Measurements from ENCODE around the gene RAB12. TPM values are rescaled to one million over a fixed set of nuclear protein-coding genes. Genes with fewer than 3 reads are reported as not detected.

RAB12 gene, protein sequence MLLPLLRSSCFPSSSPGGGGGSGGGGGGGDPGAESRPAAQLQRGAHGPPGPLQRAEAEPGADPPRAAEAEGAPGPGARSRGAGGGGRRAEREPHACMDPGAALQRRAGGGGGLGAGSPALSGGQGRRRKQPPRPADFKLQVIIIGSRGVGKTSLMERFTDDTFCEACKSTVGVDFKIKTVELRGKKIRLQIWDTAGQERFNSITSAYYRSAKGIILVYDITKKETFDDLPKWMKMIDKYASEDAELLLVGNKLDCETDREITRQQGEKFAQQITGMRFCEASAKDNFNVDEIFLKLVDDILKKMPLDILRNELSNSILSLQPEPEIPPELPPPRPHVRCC
- total RNA-seq (10 to 100 TPM; 20.7 to 20.8 TPM), polyA plus RNA-seq (under 1 TPM; 0.11 to 0.36 TPM)

DNA sequence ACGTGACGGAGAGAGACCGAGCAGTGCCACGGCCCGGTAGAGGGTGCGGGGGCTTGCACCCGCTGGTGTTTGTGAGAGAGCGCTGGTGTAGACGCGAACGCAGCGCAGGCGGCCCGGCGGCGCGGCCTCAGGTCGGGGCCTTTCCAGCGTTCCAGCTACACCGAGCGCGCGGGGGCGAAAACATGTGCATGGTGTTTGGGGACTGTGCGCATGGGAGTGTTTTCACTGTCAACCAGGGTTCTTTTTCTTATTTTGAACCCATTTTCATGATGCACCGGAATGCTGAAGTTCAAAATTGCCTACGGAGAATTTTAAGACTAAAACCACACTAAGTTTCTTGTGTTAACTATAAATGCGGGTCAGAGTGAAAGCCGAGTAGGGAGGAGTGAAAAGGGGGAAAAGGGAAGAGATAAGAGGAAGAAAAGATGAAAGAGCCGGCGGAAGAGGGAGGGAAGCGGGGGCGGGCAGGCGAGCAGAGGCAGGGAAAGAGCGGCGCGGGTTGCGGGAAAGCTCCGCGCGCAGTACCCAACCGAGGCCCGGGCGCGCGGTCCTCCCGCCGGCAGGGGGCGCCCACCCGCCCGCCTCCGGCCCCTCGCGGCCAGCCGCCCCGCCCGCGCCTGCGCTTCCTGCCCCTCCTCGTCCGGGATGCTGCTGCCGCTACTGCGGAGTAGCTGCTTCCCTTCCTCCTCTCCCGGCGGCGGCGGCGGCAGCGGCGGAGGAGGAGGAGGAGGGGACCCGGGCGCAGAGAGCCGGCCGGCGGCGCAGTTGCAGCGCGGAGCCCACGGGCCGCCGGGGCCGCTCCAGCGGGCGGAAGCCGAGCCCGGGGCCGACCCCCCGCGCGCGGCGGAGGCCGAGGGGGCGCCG, at the start of gene RAB12:
RAB12 (plus strand) TSS at position 643 of the 864 bp plus-strand sequence; CDS start at position 646, 3 bp downstream.
- no peaks in the 10 kb centered on the region for H3K9me3 ChIP-seq (ENCODE audit: control insufficient read depth in 1 of 2, low read length in 2 of 2)
- no peaks in the 10 kb centered on the region for H3K36me3 ChIP-seq (ENCODE audit: insufficient read depth, low read length)
- peaks cover 1% of the 10 kb centered on the region for H3K27me3 ChIP-seq (ENCODE audit: insufficient read depth, low read length)
- peak; percentile 84 to 87 (median 85) for DNase-seq
- Mint-ChIP-seq H3K27me3 (peaks cover 3 to 4% of the 10 kb centered on the region in 2 donors), H3K4me1 (peaks cover 33 to 54% (median 44%) of the 10 kb centered on the region in 4 donors), H3K4me3 (peak within 1 kb of the TSS; percentile 90 to 96 (median 92)), H3K27ac (peak within 1 kb of the TSS; percentile 84 to 96 (median 93)), H3K9me3 (peaks cover 0 to 2% (median 0%) of the 10 kb centered on the region in 8 donors), H3K36me3 (peaks cover 0 to 23% of the 10 kb centered on the region in 2 donors)
- peak within 1 kb of the TSS; percentile 83 to 89 for H3K4me3 ChIP-seq (ENCODE audit: low read length in 2 of 2)
- peaks cover 45% of the 10 kb centered on the region for H3K4me1 ChIP-seq (ENCODE audit: insufficient read depth, low read length)
- intact Hi-C loops (cut with micrococcal nuclease), result loop anchor here (2.0 to 10.0 kb wide), 4 partner anchors 96 to 1304 kb away; partner anchors contain the start of genes MTCL1 and PPP4R1
- CTCF ChIA-PET (ENCODE audit: partially characterized antibody), result interaction anchor here (1.2 to 2.0 kb wide), 3 partner anchors 8 to 16 kb away, joined by 5 to 7 read pairs (median 6); no protein-coding TSS in a partner anchor
- H3K27ac ChIP-seq (ENCODE audit: low read depth, low read length), result peak within 1 kb of the TSS; percentile 71
- POLR2A ChIA-PET (ENCODE audit: partially characterized antibody), result interaction anchor here (0.8 to 1.6 kb wide), 5 partner anchors 95 to 1917 kb away, joined by 3 to 4 read pairs (median 3); partner anchors contain the start of gene NAPG

DNA sequence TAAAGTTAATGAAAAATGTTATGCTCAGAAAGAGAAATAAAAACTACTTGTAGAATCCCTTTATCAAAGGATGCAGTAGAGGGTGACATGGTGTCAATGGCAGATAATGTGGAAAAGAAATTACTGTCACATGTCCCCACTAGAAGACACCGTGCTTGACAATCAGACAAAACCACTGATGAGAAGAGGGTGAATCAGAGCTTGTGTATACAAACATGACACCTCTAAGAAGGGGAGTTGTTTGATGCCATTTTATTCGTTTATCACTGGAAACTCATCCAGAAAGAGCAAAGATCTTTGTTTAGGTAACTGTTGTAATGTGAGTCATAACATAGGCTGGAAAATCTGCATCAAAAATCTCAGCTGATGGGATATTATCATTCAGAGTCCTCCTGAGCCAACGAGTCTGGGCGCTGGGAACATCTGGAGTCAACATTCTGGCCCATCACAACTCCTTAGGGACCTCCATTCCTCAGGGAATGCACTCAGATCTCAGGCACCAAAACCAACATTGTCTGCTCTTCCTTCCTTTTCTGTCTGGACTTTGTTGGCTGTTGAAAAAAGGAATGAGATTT, 49.5 kb upstream of the RAB12 start:
- H3K4me3 Mint-ChIP-seq, result no peak overlapping the region
- Histone ChIP-seq H3K36me3 (ENCODE audit: insufficient read depth, low read length) (no peaks in the 10 kb centered on the region), H3K4me1 (ENCODE audit: insufficient read depth, low read length) (no peaks in the 10 kb centered on the region), H3K9me3 (ENCODE audit: control insufficient read depth in 1 of 2, low read length in 2 of 2) (no peaks in the 10 kb centered on the region), H3K27me3 (ENCODE audit: insufficient read depth, low read length) (no peaks in the 10 kb centered on the region), H3K4me3 (ENCODE audit: low read length in 2 of 2) (no peak overlapping the region), H3K27ac (ENCODE audit: low read depth, low read length) (no peak overlapping the region)
- no peaks in the 10 kb centered on the region for H3K36me3 Mint-ChIP-seq
- no peaks in the 10 kb centered on the region for H3K9me3 Mint-ChIP-seq
- no peak overlapping the region for H3K27ac Mint-ChIP-seq
- H3K4me1 Mint-ChIP-seq, result no peaks in the 10 kb centered on the region
- H3K27me3 Mint-ChIP-seq, result peaks cover 0 to 5% of the 10 kb centered on the region in 2 donors
- intact Hi-C loops (cut with micrococcal nuclease), result no loop called here
- DNase-seq, result no peak
- CTCF ChIA-PET (ENCODE audit: partially characterized antibody), result no interaction called here
- POLR2A ChIA-PET (ENCODE audit: partially characterized antibody), result no interaction called here

DNA sequence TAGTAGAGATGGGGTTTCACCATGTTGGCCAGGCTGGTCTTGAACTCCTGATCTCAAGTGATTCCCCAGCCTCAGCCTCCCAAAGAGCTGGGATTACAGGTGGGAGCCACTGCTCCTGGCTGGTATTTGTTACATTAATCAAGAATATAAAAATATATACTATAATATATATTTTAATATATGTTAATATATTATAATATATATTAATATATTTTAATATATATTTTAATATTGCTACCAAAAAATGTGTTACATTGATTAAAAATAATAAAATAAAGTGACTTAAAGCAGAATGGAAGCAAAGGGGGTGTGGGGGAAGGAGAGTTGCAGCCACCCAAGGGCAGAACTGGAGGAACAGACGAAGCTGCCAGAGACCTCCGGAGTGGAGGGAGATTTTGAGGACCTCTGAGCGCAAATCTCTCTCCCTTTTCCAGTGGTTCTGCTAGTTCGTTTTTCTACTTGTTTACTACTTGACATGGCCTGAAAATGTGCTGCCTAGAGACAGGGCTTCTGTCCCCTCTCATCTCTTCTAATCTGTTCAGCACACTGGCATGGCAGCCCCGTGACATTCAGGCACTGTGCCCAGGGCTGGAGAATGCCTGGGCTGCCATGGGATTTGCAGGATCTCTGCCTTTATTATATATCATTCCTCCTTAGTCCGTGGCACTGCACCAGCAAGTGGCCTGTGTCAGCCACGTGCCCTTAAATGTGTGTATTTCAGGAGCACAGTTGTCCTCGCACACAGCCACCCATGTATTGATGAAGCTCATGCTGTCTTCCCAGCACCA, 47.9 kb upstream of the RAB12 start:
- intact Hi-C loops (cut with micrococcal nuclease), result no loop called here
- Histone ChIP-seq H3K27me3 (ENCODE audit: insufficient read depth, low read length) (no peaks in the 10 kb centered on the region), H3K4me3 (ENCODE audit: low read length in 2 of 2) (no peak overlapping the region), H3K9me3 (ENCODE audit: control insufficient read depth in 1 of 2, low read length in 2 of 2) (no peaks in the 10 kb centered on the region), H3K36me3 (ENCODE audit: insufficient read depth, low read length) (no peaks in the 10 kb centered on the region), H3K27ac (ENCODE audit: low read depth, low read length) (no peak overlapping the region), H3K4me1 (ENCODE audit: insufficient read depth, low read length) (no peaks in the 10 kb centered on the region)
- Mint-ChIP-seq H3K36me3 (no peaks in the 10 kb centered on the region), H3K27me3 (peaks cover 0 to 5% of the 10 kb centered on the region in 2 donors), H3K27ac (no peak overlapping the region), H3K9me3 (no peaks in the 10 kb centered on the region), H3K4me1 (no peaks in the 10 kb centered on the region), H3K4me3 (no peak overlapping the region)
- no peak for DNase-seq
- ChIA-PET CTCF (ENCODE audit: partially characterized antibody) (no interaction called here), POLR2A (ENCODE audit: partially characterized antibody) (interaction anchor here (0.6 kb wide), 1 partner anchor 855 kb away, joined by 3 read pairs; no protein-coding TSS in a partner anchor)

DNA sequence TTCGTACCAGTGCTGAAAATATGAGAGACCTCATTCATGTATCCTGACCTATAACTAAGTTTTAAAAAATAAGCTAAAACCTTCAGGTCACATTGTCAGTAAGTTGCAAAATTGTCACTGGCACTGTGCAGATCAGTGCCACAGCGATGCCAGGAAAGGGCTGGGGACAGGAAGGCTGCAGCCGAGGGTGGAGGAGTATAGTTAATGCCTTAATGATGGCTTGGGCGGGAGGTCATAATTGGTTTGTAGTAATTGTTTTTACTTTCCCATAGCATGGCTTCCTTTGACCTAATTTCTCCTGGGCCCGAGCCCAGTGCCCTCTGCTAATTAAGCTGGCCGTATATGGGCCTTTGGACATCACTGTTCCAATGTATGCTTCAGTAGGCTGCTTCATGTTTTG, 47.2 kb upstream of the RAB12 start:
- Histone ChIP-seq H3K4me3 (ENCODE audit: low read length in 2 of 2) (no peak overlapping the region), H3K36me3 (ENCODE audit: insufficient read depth, low read length) (no peaks in the 10 kb centered on the region), H3K9me3 (ENCODE audit: control insufficient read depth in 1 of 2, low read length in 2 of 2) (no peaks in the 10 kb centered on the region), H3K27ac (ENCODE audit: low read depth, low read length) (no peak overlapping the region), H3K4me1 (ENCODE audit: insufficient read depth, low read length) (no peaks in the 10 kb centered on the region), H3K27me3 (ENCODE audit: insufficient read depth, low read length) (no peaks in the 10 kb centered on the region)
- H3K4me3 Mint-ChIP-seq, result no peak overlapping the region
- POLR2A ChIA-PET (ENCODE audit: partially characterized antibody), result no interaction called here
- H3K27ac Mint-ChIP-seq, result no peak overlapping the region
- DNase-seq, result no peak
- no peaks in the 10 kb centered on the region for H3K36me3 Mint-ChIP-seq
- CTCF ChIA-PET (ENCODE audit: partially characterized antibody), result no interaction called here
- H3K4me1 Mint-ChIP-seq, result no peaks in the 10 kb centered on the region
- peaks cover 0 to 5% of the 10 kb centered on the region in 2 donors for H3K27me3 Mint-ChIP-seq
- intact Hi-C loops (cut with micrococcal nuclease), result no loop called here
- H3K9me3 Mint-ChIP-seq, result no peaks in the 10 kb centered on the region

DNA sequence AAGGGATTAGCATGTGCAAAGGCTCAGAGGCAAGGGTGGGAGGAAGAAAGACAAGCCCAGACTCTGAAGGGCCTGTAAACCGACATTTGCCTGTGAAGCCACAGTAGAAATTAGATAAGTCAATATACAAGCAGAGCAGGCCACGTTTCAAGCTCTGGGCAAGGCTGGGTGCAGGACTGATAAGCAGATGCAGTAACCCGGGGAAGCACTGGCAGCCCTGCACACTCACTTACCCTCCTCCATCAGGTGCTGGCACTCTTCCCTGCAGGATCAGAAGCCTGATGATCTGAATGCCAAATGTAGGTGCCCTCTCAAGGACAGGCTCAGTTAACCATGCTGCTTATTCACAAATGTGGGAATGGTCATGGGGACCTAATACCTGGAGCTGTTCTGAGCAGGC, 46.3 kb upstream of the RAB12 start:
- Mint-ChIP-seq H3K36me3 (no peaks in the 10 kb centered on the region), H3K4me3 (no peak overlapping the region), H3K27me3 (peaks cover 0 to 3% of the 10 kb centered on the region in 2 donors), H3K27ac (no peak overlapping the region), H3K4me1 (no peaks in the 10 kb centered on the region), H3K9me3 (no peaks in the 10 kb centered on the region)
- CTCF ChIA-PET (ENCODE audit: partially characterized antibody), result no interaction called here
- intact Hi-C loops (cut with micrococcal nuclease), result no loop called here
- POLR2A ChIA-PET (ENCODE audit: partially characterized antibody), result no interaction called here
- H3K27ac ChIP-seq (ENCODE audit: low read depth, low read length), result no peak overlapping the region
- H3K4me1 ChIP-seq (ENCODE audit: insufficient read depth, low read length), result no peaks in the 10 kb centered on the region
- no peak for DNase-seq
- no peaks in the 10 kb centered on the region for H3K27me3 ChIP-seq (ENCODE audit: insufficient read depth, low read length)
- no peaks in the 10 kb centered on the region for H3K36me3 ChIP-seq (ENCODE audit: insufficient read depth, low read length)
- H3K9me3 ChIP-seq (ENCODE audit: control insufficient read depth in 1 of 2, low read length in 2 of 2), result no peaks in the 10 kb centered on the region
- H3K4me3 ChIP-seq (ENCODE audit: low read length in 2 of 2), result no peak overlapping the region

DNA sequence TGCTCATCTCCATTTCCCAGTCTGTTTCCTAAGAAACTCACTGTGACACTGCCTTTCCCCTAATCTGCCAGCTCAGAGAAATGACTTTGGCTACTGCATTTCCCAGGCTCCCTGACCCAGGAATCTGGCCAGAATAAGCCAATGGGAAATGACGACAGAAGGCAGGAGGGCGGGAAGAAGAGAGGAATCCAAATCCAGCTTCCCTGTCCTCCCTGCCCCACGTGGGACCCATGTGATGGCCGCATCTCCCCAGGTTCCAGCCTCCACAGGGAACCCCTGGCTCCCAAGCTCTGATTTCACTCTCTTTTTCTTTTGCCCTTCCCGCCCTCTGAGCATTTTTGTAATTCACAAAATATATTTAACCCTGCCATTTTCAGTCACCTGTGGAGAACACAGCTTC, 37.8 kb upstream of the RAB12 start:
- Mint-ChIP-seq H3K4me3 (no peak overlapping the region), H3K27me3 (peaks cover 3 to 6% of the 10 kb centered on the region in 2 donors), H3K9me3 (peaks cover 0 to 7% (median 0%) of the 10 kb centered on the region in 8 donors), H3K4me1 (no peaks in the 10 kb centered on the region), H3K36me3 (no peaks in the 10 kb centered on the region), H3K27ac (no peak overlapping the region)
- CTCF ChIA-PET (ENCODE audit: partially characterized antibody), result no interaction called here
- Histone ChIP-seq H3K36me3 (ENCODE audit: insufficient read depth, low read length) (no peaks in the 10 kb centered on the region), H3K27me3 (ENCODE audit: insufficient read depth, low read length) (no peaks in the 10 kb centered on the region), H3K9me3 (ENCODE audit: control insufficient read depth in 1 of 2, low read length in 2 of 2) (no peaks in the 10 kb centered on the region), H3K4me3 (ENCODE audit: low read length in 2 of 2) (no peak overlapping the region), H3K27ac (ENCODE audit: low read depth, low read length) (no peak overlapping the region), H3K4me1 (ENCODE audit: insufficient read depth, low read length) (no peaks in the 10 kb centered on the region)
- intact Hi-C loops (cut with micrococcal nuclease), result no loop called here
- POLR2A ChIA-PET (ENCODE audit: partially characterized antibody), result no interaction called here
- DNase-seq, result no peak

Data from CD4-positive, alpha-beta memory T cell (primary cell).